Activated naive CD4-positive, alpha-beta T cell treated with anti-CD3 and anti-CD28 coated beads, Interleukin-2, amount 50 U/mL, for 16 hours (primary cell): ENCODE data around the gene COPS2.

Source experiments
- DNase-seq: peaks from one replicate; pipeline ENCODE4 v3.0.0-alpha.2; 2020

COPS2 gene

DNA sequence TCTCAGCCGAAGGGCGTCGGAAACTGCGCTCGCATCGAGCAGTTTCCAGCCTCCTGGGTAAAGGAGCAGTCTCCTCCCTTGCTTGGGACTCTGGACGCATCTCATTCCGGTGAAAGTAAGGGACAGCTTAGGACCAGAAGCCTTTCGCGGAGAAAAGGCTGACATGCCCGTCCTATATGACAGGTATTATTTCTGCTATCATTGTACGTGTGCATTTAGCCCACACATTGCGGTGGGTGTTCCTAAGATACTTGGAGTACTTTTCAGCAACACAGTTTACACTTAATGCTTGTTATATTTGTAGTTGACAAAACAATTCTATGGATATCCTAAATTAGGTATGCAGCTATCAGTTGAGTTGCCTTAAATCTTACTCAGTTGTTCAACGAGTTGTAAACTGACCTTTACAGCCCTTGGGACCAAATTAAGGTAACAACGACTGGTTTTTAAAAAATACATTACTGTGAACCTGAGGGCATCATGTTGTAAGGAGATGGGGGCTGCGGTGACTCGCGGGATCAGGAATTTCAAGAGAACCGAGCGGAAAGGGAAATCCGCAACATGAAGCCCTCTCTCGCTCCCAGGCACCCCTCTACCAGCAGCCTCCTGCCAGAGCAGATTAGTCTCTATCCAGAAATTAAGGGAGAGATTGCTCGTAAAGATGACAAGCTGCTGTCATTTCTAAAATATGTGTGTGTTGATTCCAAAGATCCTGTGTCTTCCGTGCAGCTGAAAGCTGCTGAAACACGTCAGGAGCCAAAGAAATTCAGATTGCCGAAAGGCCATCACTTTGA is 632 bp upstream of the COPS2 start:
- no peak for DNase-seq

DNA sequence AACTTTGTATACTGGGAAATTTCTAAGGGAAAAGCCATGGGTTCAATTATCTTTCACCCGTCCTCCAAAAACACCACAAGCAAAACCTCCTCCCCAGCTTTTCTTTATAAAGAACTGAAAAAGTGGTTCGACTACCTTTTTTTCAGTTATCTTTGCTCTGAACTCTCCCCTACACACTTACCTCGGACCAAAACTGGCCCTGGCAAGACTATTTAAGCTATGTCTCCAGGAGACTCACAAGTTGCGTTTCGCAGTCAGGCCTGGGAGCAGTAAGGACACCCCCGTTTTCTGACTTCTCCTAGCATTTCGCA is 645 bp downstream of the COPS2 start:
- no peak for DNase-seq

DNA sequence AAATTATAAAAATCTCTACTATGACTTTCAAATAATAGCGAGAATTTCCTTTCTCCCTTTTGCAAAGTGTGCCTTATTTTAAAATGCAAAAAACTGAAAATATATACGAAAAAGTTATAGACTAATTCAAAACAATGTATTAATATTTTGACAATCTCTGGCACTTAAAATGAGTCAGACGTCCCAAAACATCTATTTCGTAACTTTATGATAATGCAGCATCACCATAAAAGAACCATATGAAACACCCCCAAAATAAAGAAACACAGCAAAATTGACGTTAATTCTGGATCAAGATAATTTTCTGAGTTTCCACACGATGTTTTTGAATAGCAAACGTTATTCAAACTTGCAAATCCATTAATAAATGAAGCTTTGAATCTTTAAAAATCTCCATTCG is 1.0 kb downstream of the COPS2 start:
- DNase-seq: no peak

DNA sequence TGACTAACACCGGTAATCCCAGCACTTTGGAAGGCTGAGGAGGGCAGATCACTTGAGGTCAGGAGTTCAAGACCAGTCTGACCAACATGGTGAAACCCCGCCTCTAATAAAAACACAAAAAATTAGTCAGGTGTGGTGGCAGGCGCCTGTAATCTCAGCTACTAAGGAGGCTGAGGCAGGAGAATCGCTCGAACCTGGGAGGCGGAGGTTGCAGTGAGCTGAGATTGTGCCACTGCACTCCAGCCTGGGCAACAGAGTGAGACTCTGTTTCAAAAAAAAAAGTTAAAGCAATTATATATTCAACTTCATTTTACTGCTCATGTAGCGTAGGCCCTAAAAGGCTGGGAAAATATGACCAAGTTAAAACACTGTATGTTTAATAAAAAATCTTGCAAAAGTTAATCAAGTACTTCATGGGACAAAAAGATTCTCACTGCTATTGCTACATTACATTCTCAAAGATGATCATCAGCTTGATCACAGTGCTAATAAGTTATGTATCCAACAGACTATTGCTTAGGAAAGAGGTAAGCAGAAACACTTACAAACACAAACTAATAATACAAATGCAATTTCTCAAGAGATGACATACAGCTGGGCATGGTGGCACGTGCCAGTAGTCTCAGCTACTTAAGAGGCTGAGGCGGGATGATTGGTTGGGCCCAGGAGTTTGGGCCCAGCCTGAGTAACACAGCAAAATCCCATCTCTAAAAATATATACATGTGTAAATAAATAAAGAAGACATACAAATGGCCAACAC is 2.7 kb downstream of the COPS2 start:
- no peak for DNase-seq

DNA sequence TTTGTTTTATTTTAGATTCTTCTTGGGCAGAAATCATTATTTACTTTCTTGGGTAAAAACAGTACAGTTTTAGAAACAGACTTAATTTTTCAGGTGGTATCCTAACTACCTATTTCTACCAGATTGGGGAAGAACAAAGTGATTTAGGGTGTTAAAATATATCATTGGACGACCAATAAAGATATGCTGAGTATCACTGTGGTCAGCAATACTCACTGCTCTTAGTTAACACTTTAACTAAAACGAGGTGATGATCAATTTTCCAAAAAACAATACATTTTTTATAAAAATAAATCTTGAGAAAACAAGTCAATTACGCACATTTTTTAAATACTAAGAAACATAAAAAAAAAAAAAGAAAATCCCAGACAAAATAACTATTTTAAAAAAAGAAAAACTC is 3.6 kb downstream of the COPS2 start:
- DNase-seq: no peak

DNA sequence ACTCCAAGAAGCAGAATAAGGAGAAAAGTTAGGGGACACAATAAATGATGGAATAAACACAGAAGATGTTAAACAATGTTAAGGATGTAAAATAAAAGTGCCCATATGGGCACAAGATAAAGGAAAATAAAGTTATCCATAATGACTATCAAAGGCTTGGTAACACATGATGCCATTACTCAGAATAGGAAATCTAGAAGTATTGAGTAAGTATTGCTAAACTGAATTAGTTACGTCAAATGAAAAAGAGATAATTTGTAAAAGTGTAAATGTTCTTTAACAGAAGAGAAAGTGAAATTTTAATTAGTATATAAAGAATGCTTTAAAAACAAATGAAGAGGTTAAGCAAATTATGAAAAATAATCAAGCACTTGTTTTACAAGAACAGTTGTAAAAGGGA is 6.7 kb downstream of the COPS2 start:
- no peak for DNase-seq

DNA sequence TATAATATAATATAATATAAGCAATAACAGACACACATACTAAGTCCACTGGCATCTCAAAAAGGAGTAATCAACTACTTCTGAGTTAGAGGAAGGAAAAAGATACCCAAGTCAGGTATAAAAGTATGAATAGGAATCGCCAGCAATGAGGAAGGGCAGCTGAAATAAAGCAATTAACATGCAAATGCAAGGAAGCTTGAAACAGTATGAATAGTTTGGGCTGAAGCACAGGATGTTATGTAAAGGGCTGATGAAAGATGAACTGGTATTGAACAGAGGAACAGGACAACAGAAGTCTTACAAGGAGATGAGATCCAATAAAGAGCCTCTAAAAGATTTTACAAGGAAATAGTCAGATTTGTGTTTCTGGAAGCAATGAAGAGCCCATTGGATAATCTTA is 7.1 kb downstream of the COPS2 start:
- DNase-seq: no peak

DNA sequence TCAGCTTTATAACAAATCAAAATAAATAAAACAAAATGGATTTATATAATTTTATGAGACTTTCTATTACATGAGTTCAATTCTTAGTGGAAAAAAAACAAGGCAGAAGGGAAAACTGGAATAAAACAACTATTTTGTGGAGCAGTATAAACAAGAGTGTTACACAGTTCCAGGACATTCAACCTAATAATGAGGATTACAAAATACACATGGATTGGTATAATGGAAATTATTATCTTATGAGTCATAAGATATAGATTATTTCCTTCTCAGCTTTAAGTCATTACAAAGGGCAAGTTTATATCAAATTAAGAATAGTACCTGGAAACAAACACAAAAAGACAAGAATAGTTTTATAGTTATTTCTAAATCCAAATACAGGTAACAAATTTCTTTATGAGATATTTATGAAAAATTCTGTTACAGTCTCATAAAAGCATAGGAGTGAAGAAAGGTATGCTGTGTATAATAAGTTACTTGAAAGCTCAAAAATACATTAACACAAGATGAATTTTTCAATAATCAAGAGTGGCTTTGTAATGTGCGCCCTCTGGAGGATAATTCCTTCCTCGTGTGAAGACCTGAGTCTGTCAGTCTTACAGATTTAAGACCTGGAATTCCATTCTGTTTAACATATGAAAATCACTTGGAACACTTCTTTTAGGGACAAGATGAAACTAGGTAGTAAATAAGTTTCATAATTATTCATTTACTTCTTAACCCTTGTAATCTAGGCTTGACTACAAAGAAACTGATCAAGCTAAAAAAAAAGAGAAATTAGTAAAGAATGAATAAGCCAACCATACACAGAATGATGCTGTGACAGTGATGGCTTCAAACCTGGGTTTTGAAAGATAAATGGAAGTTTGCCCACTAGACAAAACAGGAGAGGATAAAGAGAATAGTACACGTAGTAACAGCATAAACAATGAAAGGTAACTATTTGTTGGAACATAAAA is 9.5 kb downstream of the COPS2 start:
- peak; percentile 13 for DNase-seq

DNA sequence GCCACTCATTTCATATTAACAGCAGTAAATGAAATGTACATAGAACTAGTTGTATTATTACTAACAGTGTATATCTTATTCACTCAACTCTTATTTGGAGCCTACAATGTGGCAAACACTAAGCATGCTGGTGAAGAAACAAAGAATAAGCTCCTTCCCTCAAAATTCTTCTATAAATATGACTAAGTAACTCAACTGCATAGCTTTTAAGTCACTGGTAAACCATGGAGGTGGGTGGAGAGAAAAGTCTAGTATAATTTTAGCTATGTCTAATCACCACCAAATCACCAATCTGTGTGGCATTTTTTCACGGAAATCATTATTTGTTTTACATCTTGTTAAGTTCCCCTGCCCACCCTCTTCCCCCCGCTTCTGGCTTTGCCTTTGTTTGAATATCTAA is 17.5 kb downstream of the COPS2 start:
- no peak for DNase-seq

DNA sequence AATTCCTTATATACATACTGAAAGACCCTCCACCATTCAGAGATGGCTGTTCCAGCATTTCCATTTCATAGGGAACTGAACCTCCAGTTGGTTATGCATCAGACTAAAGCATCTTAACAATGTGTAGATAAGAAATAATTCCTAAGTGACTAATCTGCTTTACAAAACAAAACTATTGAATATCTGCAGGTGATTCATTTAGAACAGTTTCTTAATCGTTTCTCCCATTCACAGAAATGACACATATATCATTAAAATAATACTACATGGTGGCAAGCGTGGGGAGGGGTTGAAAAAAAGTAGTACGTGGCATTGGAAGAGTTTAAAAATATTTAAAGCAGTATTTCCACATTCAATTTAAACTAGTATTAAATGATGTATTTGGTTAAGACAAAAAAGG is 19.5 kb downstream of the COPS2 start:
- DNase-seq: no peak

DNA sequence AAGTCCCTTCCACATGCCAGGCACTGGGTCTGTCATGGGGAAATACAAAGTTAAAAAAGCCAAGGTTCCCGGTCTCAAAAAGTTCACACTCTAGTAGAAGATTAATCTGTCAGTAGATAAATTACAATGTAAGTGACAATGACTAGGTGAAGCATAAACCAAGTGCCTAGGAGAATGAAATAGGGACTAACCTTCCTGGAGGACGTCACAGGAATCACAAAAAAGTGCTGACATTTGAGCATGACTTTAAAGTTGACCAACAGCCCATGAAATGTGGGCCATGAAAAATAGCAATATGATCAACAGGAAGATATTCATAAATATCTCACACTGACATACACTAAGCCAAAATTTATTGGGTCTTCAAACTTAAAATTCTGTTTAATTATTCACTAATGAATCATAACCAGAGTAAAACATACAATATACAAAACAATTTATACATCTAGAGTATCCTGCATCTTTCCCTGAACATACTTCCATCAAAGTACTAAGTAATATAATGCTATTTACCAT is 20.0 kb downstream of the COPS2 start:
- no peak for DNase-seq

DNA sequence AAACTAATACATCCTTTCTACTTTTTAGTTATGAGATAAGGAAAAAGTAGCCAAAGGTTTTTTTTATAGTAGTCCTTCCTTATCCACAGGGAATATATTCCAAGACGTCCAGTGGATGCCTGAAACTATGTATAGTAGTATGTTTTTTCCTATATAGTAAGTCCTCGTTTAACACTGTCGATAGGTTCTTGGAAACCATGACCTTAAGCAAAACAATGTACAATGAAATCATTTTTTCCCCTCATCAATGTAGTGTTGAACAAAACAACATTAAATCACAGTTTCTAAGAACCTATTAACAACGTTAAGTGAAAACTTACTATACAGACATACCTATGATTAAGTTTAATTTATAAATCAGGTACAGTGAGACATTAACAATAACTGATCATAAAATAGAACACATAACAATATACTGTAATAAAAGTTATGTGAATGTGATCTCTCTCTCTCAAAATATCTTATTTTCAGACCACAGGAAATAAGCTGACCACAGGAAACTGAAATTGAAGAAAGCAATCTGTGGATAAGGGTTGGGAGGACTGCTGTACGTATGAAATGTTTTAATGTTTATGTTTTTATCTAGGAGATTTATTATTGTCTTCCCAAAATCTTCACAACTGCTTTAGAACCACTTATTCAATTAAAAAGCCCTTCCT is 20.6 kb downstream of the COPS2 start:
- no peak for DNase-seq

DNA sequence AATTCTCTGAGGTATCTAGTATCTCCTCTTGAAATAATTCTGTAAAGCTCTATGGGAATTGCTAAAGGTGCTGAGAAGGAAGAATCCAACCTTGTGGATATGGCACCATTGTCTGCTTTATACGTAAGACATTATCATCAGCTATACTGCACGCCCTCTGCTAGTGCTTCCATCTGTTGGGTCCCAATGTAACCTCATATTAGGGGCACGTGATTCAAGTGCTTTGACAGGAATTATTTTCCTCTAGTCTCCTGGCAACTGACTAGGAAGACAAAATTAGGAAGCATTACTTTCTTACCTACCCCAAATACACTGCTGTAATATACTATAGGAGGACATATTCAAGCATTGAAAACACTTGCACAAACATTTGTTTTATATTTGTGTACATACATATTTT is 24.0 kb downstream of the COPS2 start:
- no peak for DNase-seq

DNA sequence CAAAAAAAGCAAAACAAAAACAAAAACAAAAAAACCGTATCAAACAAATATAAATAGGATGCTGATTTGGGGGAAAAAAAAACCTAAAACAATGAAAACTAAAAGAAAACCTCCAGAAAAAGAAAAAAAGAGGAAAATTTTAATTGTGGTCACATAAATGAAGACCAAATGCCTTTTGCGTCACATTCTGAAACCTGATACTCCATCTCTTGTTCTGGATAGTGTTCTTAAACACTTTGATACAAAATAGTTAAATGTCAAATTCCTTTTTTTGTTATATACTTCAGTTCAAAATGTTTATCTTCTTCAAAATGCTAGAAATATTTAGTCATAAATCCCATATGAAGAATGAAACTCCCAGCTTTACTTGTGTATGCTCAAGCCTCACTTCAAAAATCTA is 31.0 kb downstream of the COPS2 start:
- DNase-seq: no peak

DNA sequence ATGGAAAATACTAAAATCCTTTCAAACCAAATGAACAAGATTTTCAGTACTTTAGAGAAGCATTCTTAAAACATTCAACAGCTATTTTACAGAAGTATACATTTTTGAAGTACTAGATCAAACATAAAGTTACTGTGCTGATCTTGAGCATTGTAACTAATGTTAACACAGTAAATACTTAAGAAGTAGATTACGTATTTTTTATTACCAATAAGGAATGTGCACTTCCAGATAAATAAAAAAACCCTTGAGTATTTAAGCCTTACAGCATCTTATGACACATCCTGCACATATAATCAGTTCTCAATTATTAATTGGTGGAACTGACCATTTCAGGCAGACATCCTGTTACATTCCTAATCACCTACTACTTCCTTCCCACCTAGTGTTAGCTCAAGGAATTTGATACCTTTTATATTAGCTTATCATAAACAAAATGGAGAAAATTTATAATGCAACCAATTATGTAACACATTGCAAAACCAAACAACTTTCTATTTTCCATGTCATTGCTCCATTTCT is 32.8 kb downstream of the COPS2 start:
- DNase-seq: no peak

DNA sequence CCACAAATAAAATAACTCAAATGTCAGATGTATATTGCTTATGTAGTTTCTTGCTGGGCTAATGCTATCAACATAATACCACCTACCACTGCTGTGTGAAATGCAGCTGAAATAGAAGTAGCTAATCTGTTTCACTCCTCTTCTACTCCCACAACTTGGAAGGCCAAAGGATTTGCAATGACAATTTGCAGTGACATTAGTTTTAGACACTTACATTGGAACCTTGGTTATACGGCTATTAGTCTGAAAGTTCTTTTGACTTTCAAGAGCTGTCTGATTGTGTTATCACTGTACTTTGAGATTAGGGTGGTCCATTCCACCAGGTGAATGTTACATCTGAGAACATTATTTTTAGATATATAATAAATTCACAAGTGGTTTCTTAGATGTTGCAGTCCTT is 33.5 kb downstream of the COPS2 start:
- no peak for DNase-seq

DNA sequence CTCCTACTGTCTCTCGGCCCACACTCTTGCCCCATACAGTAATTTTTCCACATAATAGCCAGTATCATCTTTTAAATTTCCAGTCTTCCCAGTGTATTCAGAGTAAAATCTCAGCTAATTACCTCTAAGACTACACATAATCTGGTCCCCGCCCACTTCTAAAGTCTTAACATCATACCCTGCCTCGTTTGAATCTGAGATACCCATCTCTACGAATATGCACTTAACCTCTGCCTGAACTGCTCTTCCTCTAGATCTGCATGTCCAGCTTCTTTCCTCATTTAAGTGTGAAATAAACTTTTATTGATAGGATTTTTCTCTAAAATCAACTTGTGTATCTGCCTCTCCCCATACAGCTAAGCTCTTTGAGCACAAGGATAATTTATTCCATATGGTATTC is 34.6 kb downstream of the COPS2 start:
- no peak for DNase-seq

DNA sequence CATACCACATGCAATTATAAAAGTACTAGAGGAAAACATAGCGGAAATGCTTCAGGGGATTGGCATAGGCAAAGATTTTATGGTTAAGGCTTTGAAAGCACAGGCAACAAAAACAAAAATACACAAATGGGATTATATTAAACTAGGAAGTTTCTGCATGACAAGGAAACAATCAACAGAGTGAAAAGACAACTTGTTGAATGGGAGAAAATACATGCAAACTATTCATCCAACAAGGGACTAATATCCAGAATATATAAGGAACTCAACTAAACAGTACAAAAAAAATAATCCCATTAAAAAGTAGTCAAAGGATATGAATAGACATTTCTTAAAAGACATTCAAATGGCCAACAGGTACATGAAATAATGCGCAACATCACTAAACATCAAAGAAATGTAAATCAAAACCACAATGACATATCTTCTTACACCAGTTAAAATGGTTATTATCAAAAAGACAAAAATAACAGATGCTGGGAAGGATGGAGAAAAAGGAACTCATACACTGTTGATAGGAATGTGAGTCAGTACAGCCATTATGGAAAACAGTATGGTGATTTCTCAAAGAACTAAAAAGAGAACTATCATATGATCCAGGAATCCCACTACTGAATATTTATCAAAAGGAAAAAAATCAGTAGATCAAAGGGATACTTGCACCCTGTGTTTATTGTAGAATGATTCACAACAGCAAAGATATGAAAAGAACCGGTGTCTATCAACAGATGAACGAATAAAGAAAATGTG is 39.1 kb downstream of the COPS2 start:
- no peak for DNase-seq

DNA sequence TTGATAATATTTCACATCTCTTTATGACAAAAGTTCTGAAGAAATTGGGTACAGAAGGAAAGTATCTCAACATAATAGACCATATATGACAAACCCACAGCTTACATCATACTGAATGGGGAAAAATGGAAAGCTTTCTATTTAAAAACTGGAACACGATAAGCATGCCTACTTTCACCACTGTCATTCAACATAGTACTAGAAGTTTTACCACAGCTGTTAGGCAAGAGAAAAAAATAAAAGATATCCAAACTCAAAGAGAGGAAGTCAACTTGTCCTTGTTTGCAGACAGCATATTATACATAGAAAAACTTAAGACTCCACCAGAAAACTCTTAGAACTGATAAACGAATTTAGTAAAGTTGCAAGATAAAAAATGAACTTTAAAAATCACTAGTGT is 40.3 kb downstream of the COPS2 start:
- no peak for DNase-seq

DNA sequence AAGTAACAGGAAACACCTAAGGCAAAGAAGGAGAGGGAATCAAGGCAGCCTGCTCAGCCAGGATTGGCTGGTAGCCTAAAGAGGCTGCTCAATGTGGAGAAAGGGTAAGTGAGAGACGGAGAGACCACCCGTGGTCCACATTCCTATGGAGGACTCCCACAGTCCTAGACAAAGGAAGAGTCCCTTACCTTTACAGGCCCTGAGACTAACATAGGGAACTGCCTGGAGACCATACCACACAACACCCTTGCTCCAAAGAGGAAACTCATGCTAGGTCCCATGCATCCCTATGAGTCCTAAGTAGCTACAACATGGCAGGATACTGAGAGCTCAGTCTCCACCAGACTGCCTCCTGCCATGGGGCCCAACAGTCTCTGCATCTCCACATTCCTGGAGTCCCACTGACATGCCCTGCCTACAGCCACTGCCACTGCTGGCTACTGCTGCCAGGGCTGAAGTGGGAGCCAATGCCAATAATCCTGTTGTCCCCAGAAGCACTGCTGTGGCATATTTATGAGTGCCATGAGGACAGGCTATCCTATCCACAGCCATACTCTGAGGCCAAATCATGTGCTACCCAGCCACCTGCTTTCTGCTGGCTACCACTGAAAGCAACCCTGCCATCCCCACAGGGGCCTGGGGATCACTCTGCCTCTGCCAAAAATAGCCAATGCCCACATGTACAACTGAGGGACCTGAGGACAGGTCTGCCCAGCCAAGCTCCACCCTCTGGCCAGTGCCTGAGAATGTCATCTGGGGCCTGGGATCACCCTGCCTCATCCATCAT is 45.0 kb downstream of the COPS2 start:
- no peak for DNase-seq

DNA sequence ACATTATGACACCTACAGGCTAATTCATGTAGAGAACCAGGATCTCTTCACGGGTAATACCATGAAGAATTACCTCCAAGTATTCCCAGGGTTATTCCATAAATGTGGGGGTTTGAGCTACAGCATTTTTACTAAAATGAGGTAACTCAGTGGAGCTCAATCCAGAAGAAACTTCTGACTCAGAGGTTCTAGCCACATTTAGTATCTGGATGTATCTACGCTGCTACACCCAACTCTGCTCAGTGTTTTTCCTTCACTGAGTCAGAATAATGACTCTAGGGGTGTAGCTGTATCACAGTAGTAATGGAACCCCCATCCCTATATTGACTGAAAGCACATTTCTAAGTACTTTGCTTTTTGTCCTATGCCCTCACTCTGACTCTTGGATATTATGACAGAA is 52.4 kb downstream of the COPS2 start:
- no peak for DNase-seq
